ENCODE measurements around the gene DNAJB8. TPM values are rescaled to one million over a fixed set of nuclear protein-coding genes. Genes with fewer than 3 reads are reported as not detected.

DNAJB8 gene
- total RNA-seq, 2 experiments from 2014 or later, result not detected

DNA sequence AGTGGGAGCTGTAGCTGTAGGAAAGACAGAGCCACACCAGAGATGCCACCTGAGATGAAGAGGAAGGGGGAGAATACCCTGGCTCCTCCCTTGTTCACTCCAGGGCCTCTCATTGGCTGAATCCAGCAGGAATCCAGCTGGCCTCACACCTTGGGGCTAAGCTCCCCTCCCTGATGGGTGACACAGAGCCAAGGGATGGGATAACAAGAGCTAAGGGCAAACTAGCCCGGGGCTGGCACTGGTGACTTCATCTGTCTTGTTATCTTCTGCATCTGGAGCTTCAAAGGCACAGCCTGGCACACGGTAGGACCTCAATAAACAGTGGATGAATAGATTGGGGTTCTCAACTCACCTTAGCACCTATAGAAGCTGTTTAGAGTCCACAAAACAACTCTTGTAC, 40.1 kb upstream of the DNAJB8 start:
- DNase-seq (ENCODE audit: low spot score), result no peak
- no TSS peak for BruUV-seq (replicated peaks)
- Histone ChIP-seq H3K79me2 (ENCODE audit: insufficient read depth, low read depth, low read length) (no peaks in the 10 kb centered on the region), H3K9me2 (ENCODE audit: insufficient read depth, low read length) (no peaks in the 10 kb centered on the region), H3K4me2 (ENCODE audit: low read length) (no peak overlapping the region), H3K9me3 (ENCODE audit: low read length) (no peaks in the 10 kb centered on the region), H3K36me3 (ENCODE audit: insufficient read depth, low read length) (no peaks in the 10 kb centered on the region), H3K27ac (ENCODE audit: low read depth, low read length, poor library complexity, severe bottlenecking) (no peak overlapping the region), H3K4me3 (ENCODE audit: low read depth, low read length, poor library complexity, severe bottlenecking) (no peak overlapping the region), H2AFZ (ENCODE audit: low read length) (no peak overlapping the region), H3K4me1 (ENCODE audit: insufficient read depth, low read length, poor library complexity, severe bottlenecking) (no peaks in the 10 kb centered on the region), H4K20me1 (ENCODE audit: insufficient read depth, low read length) (no peaks in the 10 kb centered on the region)
- POLR2A ChIA-PET, result no interaction called here
- TF ChIP-seq, protein P1, sequence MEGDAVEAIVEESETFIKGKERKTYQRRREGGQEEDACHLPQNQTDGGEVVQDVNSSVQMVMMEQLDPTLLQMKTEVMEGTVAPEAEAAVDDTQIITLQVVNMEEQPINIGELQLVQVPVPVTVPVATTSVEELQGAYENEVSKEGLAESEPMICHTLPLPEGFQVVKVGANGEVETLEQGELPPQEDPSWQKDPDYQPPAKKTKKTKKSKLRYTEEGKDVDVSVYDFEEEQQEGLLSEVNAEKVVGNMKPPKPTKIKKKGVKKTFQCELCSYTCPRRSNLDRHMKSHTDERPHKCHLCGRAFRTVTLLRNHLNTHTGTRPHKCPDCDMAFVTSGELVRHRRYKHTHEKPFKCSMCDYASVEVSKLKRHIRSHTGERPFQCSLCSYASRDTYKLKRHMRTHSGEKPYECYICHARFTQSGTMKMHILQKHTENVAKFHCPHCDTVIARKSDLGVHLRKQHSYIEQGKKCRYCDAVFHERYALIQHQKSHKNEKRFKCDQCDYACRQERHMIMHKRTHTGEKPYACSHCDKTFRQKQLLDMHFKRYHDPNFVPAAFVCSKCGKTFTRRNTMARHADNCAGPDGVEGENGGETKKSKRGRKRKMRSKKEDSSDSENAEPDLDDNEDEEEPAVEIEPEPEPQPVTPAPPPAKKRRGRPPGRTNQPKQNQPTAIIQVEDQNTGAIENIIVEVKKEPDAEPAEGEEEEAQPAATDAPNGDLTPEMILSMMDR (conservative IDR thresholded peaks at IDR 0.05; ENCODE audit: low read length), result no peak
- TF ChIP-seq EZH2phosphoT487 (IDR thresholded peaks at IDR 0.05; ENCODE audit: borderline replicate concordance, low read depth, low read length), result no peak
- CTCF ChIA-PET (ENCODE audit: unreplicated experiment), result no interaction called here
- intact Hi-C loops (cut with micrococcal nuclease; ENCODE audit: unreplicated experiment), result no loop called here

DNA sequence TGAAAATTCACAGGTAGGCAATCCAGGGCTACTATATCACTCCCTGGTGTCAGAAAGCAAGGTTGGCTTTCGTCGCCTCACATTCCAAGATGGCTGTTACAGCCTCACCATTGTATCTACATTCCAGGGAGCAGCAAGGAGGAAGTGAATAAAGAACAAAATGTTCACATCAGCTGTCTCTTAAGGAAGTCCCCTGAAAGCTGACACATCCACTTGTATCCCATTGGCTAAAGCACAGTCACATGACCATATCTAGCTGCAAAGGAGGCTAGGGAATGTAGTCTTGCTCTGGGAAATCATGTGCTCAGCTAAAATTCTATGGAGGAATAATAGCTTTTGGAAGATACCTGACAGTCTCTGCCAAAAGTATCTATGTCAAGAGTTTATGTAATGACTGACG, 39.1 kb upstream of the DNAJB8 start:
- H3K79me2 ChIP-seq (ENCODE audit: insufficient read depth, low read depth, low read length), result no peaks in the 10 kb centered on the region
- no peaks in the 10 kb centered on the region for H3K9me3 ChIP-seq (ENCODE audit: low read length)
- H3K9me2 ChIP-seq (ENCODE audit: insufficient read depth, low read length), result no peaks in the 10 kb centered on the region
- no peak for TF ChIP-seq EZH2phosphoT487 (IDR thresholded peaks at IDR 0.05; ENCODE audit: borderline replicate concordance, low read depth, low read length)
- TF ChIP-seq, protein P1 (conservative IDR thresholded peaks at IDR 0.05; ENCODE audit: low read length), result no peak
- CTCF ChIA-PET (ENCODE audit: unreplicated experiment), result no interaction called here
- intact Hi-C loops (cut with micrococcal nuclease; ENCODE audit: unreplicated experiment), result no loop called here
- DNase-seq (ENCODE audit: low spot score), result no peak
- POLR2A ChIA-PET, result interaction anchor here (1.0 kb wide), 1 partner anchor 352 kb away, joined by 4 read pairs; no protein-coding TSS in a partner anchor
- no peaks in the 10 kb centered on the region for H4K20me1 ChIP-seq (ENCODE audit: insufficient read depth, low read length)
- no TSS peak for BruUV-seq (replicated peaks)
- H3K4me3 ChIP-seq (ENCODE audit: low read depth, low read length, poor library complexity, severe bottlenecking), result no peak overlapping the region
- no peaks in the 10 kb centered on the region for H3K4me1 ChIP-seq (ENCODE audit: insufficient read depth, low read length, poor library complexity, severe bottlenecking)
- no peak overlapping the region for H2AFZ ChIP-seq (ENCODE audit: low read length)
- H3K36me3 ChIP-seq (ENCODE audit: insufficient read depth, low read length), result no peaks in the 10 kb centered on the region
- H3K4me2 ChIP-seq (ENCODE audit: low read length), result no peak overlapping the region
- no peak overlapping the region for H3K27ac ChIP-seq (ENCODE audit: low read depth, low read length, poor library complexity, severe bottlenecking)

DNA sequence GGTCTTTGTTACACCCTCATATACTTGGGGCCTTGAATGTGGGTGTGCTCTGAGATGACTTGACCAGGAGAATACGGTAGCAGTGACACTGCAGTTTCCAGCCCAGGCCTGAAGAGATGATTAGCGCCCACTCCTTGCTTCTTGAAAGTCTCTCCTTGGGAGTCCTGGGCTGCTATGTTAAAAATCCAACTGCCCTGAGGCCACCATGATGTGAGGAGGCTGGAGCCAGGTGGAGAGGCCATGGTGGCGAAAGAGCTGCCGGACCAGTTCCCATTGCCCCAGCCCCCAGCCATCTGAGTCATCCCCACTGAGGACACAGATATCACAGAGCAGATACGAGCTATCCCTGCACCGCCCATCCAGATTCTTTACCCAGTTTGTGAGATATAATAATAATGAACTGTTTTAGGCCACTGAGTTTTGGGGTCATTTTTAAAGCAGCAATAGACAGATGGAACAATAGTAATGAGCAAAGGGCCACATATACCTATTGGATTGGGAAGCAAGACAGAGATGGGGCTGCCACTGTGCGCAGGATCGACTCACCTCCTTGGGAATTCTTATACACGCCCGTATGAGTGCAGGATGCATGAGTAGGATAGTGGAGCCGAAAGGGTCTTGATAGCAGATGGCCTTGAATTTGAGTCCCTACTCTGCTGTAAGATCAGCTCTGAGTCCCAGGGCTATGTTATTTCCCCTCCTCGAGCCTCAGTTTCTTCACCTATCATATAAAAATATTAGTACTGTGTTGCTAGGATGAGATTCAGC, 38.5 kb upstream of the DNAJB8 start:
- Histone ChIP-seq H4K20me1 (ENCODE audit: insufficient read depth, low read length) (no peaks in the 10 kb centered on the region), H3K9me2 (ENCODE audit: insufficient read depth, low read length) (no peaks in the 10 kb centered on the region), H3K4me1 (ENCODE audit: insufficient read depth, low read length, poor library complexity, severe bottlenecking) (no peaks in the 10 kb centered on the region), H3K4me3 (ENCODE audit: low read depth, low read length, poor library complexity, severe bottlenecking) (no peak overlapping the region), H3K79me2 (ENCODE audit: insufficient read depth, low read depth, low read length) (no peaks in the 10 kb centered on the region), H3K9me3 (ENCODE audit: low read length) (no peaks in the 10 kb centered on the region), H3K4me2 (ENCODE audit: low read length) (no peak overlapping the region), H3K27ac (ENCODE audit: low read depth, low read length, poor library complexity, severe bottlenecking) (no peak overlapping the region), H3K36me3 (ENCODE audit: insufficient read depth, low read length) (no peaks in the 10 kb centered on the region), H2AFZ (ENCODE audit: low read length) (no peak overlapping the region)
- TF ChIP-seq, protein P1 (conservative IDR thresholded peaks at IDR 0.05; ENCODE audit: low read length), result no peak
- no peak for TF ChIP-seq EZH2phosphoT487 (IDR thresholded peaks at IDR 0.05; ENCODE audit: borderline replicate concordance, low read depth, low read length)
- intact Hi-C loops (cut with micrococcal nuclease; ENCODE audit: unreplicated experiment), result no loop called here
- BruUV-seq (replicated peaks), result no TSS peak
- ChIA-PET POLR2A (interaction anchor here (1.0 kb wide), 1 partner anchor 351 kb away, joined by 4 read pairs; no protein-coding TSS in a partner anchor), CTCF (ENCODE audit: unreplicated experiment) (no interaction called here)
- no peak for DNase-seq (ENCODE audit: low spot score)
